Vagina (tissue), 2 donors: ENCODE measurements around the gene APBA3.

Source experiments
- POLR2A ChIP-seq, 2 donors: fragments of 450-650 bp; IDR thresholded peaks; one replicate each; pipeline ENCODE4 v1.6.1; 2017; ENCODE audit warnings: antibody characterized with exemption in 2 of 2, mild to moderate bottlenecking in 2 of 2, moderate library complexity in 2 of 2
- POLR2AphosphoS5 ChIP-seq, 2 donors: sonication (generic); formaldehyde crosslinking; IDR thresholded peaks; one replicate each; pipeline ENCODE4 v1.9.0; 2017; ENCODE audit warnings: antibody characterized with exemption in 2 of 2, mild to moderate bottlenecking in 2 of 2, low read depth in 1 of 2; ENCODE audit not compliant: insufficient read depth in 1 of 2
- TF ChIP-seq, protein P1 (sequence below), 3 experiments: fragments of 450-650 bp in 2 of 3; fragments of 200-600 bp in 1 of 3; sonication (generic) in 1 of 3; IDR thresholded peaks; one replicate each; pipeline ENCODE4 v1.5.1; 2017 to 2019; ENCODE audit warnings: antibody characterized with exemption in 3 of 3, mild to moderate bottlenecking in 2 of 3, moderate library complexity in 2 of 3

DNA sequence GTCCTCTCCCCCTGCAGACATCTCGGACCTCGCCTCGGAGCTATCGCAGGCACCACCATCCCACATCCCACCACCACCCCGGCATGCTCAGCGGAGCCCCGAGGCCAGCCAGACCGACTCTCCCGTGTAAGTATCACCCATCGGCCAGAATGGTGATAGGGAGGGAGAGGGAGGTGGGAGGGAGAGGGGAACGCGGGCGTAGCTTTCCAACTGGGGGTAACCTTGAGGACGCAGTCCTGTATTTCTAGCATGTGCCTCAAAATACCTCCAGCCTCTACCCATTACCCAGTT is 27.2 kb downstream of the APBA3 start:
- TF ChIP-seq, protein P1, sequence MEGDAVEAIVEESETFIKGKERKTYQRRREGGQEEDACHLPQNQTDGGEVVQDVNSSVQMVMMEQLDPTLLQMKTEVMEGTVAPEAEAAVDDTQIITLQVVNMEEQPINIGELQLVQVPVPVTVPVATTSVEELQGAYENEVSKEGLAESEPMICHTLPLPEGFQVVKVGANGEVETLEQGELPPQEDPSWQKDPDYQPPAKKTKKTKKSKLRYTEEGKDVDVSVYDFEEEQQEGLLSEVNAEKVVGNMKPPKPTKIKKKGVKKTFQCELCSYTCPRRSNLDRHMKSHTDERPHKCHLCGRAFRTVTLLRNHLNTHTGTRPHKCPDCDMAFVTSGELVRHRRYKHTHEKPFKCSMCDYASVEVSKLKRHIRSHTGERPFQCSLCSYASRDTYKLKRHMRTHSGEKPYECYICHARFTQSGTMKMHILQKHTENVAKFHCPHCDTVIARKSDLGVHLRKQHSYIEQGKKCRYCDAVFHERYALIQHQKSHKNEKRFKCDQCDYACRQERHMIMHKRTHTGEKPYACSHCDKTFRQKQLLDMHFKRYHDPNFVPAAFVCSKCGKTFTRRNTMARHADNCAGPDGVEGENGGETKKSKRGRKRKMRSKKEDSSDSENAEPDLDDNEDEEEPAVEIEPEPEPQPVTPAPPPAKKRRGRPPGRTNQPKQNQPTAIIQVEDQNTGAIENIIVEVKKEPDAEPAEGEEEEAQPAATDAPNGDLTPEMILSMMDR (IDR thresholded peaks at IDR 0.05) = no peak
- TF ChIP-seq POLR2A (IDR thresholded peaks at IDR 0.05) (no peak), POLR2AphosphoS5 (IDR thresholded peaks at IDR 0.05; ENCODE audit: insufficient read depth in 1 of 2, low read depth in 1 of 2) (no peak)
